Measurements from ENCODE around the gene TNFRSF17.

Gene TNFRSF17

DNA sequence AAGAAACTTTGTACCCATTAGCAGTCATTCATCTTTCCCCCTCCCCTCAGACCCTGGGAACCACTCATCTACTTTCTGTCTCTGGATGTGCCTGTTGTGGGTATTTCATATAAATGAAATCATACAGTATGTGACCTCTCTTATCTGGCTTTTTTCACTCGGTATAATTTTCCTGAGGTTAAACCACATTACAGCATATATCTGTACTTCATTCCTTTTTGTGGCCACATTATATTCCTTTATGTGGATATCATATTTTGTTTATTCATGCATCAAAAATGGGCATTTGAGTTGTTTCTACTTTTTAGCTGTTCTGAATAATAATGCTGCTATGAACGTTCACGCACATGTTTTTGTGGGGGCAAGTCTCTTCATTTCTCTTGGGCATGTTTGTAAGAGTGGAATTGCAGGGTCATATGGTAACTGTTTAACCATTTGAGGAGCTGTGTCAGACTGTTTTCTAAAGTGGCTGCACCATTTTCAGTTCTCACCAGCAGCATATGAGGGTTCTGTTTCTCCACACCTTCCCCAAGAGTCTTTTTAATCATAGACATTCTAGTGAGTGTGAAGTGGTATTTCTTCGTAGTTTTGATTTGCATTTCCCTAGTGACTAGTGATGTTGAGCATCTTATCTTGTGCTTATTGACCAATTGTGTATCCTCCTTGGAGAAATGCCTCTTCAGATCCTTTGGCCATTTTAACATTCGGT is 15.3 kb downstream of the TNFRSF17 start:
- Histone ChIP-seq H3K4me1 (no peaks in the 10 kb centered on the region), H3K9me3 (no peaks in the 10 kb centered on the region), H3K4me3 (ENCODE audit: low read depth, low read length) (no peak overlapping the region), H3K36me3 (no peaks in the 10 kb centered on the region), H3K27me3 (no peaks in the 10 kb centered on the region)
- TF ChIP-seq, protein P1, sequence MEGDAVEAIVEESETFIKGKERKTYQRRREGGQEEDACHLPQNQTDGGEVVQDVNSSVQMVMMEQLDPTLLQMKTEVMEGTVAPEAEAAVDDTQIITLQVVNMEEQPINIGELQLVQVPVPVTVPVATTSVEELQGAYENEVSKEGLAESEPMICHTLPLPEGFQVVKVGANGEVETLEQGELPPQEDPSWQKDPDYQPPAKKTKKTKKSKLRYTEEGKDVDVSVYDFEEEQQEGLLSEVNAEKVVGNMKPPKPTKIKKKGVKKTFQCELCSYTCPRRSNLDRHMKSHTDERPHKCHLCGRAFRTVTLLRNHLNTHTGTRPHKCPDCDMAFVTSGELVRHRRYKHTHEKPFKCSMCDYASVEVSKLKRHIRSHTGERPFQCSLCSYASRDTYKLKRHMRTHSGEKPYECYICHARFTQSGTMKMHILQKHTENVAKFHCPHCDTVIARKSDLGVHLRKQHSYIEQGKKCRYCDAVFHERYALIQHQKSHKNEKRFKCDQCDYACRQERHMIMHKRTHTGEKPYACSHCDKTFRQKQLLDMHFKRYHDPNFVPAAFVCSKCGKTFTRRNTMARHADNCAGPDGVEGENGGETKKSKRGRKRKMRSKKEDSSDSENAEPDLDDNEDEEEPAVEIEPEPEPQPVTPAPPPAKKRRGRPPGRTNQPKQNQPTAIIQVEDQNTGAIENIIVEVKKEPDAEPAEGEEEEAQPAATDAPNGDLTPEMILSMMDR (IDR thresholded peaks at IDR 0.05; ENCODE audit: low read depth, low read length) = no peak
- no peak for DNase-seq

DNA sequence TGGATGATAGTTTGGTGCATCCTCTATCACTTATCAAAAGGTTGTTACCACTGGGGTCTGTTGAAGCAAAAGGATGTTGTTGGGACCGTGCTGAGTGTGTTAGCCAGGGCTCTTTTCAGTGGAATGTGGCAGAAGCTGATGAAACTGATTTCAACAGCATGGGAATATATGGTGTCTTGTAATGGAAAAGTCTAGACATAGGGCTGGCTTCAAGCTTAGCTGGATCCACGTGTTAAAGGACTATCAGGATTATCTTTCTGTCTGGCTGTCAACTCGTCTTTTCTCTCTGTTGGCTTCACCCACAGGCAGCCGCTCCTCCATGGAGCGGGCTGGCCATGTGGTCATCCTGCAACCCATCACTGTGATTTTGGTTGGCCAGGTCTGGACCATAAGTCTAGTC is 20.2 kb downstream of the TNFRSF17 start:
- Histone ChIP-seq H3K36me3 (no peaks in the 10 kb centered on the region), H3K27me3 (no peaks in the 10 kb centered on the region), H3K9me3 (no peaks in the 10 kb centered on the region), H3K4me3 (ENCODE audit: low read depth, low read length) (no peak overlapping the region), H3K4me1 (no peaks in the 10 kb centered on the region)
- DNase-seq = no peak
- TF ChIP-seq, protein P1 (IDR thresholded peaks at IDR 0.05; ENCODE audit: low read depth, low read length) = no peak

DNA sequence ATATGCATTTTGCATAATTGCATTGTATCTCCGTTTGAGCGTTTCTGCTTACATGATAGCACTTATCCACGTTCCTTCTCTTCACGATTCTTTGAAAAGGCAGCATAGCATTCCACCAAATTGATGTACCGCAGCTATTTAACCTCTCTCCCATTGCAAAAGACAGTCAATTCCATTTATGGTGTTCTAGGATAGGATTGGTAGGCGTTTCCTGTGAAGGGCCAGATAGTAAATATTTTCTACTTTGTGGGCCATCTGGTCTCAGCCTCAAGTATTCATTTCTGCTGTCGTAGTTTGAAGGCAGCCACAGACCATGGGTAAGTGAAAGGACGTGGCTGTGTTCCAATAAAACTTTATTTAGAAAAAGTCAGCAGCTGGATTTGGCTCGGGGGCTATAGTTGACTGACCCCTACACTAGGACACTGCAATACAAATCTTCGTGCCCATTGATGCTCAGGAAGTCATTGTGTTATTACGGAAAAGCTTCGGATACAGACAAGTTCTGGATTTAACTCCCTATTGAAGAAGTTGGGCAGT is 21.6 kb downstream of the TNFRSF17 start:
- no peaks in the 10 kb centered on the region for H3K27me3 ChIP-seq
- DNase-seq = no peak
- TF ChIP-seq, protein P1 (IDR thresholded peaks at IDR 0.05; ENCODE audit: low read depth, low read length) = no peak
- H3K4me3 ChIP-seq (ENCODE audit: low read depth, low read length) = no peak overlapping the region
- H3K4me1 ChIP-seq = no peaks in the 10 kb centered on the region
- no peaks in the 10 kb centered on the region for H3K36me3 ChIP-seq
- no peaks in the 10 kb centered on the region for H3K9me3 ChIP-seq

DNA sequence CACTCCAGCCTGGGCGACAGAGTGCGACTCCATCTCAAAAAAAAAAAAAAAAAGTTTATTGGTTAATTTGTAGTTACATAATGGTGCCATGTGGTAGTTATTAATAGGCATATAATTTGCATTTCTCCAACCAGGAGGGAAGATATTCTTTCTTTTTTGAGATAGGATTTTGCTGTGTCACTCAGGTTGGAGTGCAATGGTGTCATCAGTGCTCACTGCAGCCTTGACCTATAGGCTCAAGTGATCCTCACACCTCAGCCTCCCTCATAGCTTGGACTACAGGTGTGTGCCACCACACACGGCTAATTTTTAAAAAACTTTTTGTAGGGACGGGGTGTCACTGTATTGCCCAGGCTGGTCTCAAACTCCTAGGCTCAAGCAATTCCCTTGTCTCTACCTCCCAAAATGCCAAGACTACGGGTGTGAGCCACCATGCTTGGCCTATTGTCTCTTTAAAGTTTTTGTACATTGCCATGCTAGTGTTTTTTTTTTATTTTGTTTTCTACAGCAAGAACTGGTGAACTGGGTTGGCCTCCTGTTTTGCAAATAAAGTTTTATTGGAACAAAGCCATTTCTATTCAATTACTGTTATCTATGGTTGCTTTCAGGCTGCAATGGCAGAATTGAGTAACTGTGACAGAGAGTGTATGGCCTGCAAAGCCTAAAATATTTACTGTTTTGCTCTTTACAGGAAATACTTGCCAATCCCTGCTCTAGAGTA is 23.4 kb downstream of the TNFRSF17 start:
- no peaks in the 10 kb centered on the region for H3K4me1 ChIP-seq
- no peaks in the 10 kb centered on the region for H3K27me3 ChIP-seq
- H3K9me3 ChIP-seq = no peaks in the 10 kb centered on the region
- no peaks in the 10 kb centered on the region for H3K36me3 ChIP-seq
- no peak overlapping the region for H3K4me3 ChIP-seq (ENCODE audit: low read depth, low read length)
- DNase-seq = no peak
- TF ChIP-seq, protein P1 (IDR thresholded peaks at IDR 0.05; ENCODE audit: low read depth, low read length) = no peak

DNA sequence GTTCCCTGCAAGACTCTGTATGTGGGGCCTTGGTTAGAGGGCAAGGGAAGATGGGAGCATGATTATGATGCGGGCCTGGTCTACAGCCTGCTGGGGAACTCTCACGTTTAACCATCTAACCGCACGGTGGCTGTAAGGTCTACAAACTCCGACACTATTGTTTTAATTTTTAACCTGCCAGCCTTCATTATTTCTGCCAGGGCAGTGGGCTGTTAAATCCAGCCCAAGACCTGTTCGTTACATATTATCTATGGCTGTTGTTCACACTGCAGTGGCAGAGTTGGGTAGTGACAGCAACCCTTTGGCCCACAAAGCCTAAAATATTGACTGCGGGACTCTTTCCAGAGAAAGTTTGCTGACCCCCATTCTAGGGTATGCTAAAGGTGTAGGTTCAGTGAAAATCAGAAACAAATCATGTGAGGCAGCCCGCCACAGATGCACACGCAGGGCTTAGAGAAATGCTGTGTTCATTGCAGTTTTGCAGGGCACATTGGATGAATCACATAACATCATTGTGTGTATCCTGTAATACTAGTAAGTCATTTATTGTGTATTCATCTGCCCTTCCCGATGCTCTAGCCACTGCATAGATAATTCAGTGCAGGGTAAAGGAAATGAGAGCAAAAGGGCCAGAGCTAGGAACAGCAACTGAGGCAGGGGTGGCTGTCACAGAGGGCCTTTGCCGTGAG is 25.8 kb downstream of the TNFRSF17 start:
- TF ChIP-seq, protein P1 (IDR thresholded peaks at IDR 0.05; ENCODE audit: low read depth, low read length) = no peak
- Histone ChIP-seq H3K9me3 (no peaks in the 10 kb centered on the region), H3K4me1 (no peaks in the 10 kb centered on the region), H3K36me3 (no peaks in the 10 kb centered on the region), H3K4me3 (ENCODE audit: low read depth, low read length) (no peak overlapping the region), H3K27me3 (no peaks in the 10 kb centered on the region)
- no peak for DNase-seq
